ENCODE measurements around the gene RAB3IP. TPM values are rescaled to one million over a fixed set of nuclear protein-coding genes. Genes with fewer than 3 reads are reported as not detected.
"Not testable (repeated sequence)": the region's sequence is repeated elsewhere in the genome, so short reads cannot be mapped to it uniquely, and the experiment has no call there.

RAB3IP gene
- total RNA-seq, 1 donor from 2014 or later, result 9.4 TPM

- no peak for DNase-seq (ENCODE audit: low spot score)
Measured at GRCh38 chr12:69751476-69751875, 12.8 kb downstream of the RAB3IP start.

GRCh38 chr12:69755302-69755701 lies 16.6 kb downstream of the RAB3IP start:
- no peak for DNase-seq (ENCODE audit: low spot score)

- no peak for DNase-seq (ENCODE audit: low spot score)
Measured at GRCh38 chr12:69756088-69756755, 17.6 kb downstream of the RAB3IP start.

- DNase-seq (ENCODE audit: low spot score), result no peak
Measured at GRCh38 chr12:69758105-69758504, 19.4 kb downstream of the RAB3IP start.

- not testable (repeated sequence) for DNase-seq (ENCODE audit: low spot score)
Measured at GRCh38 chr12:69759581-69759980, 20.9 kb downstream of the RAB3IP start.

- no peak for DNase-seq (ENCODE audit: low spot score)
Measured at GRCh38 chr12:69765515-69765914, 26.9 kb downstream of the RAB3IP start.

GRCh38 chr12:69766260-69766659 lies 27.6 kb downstream of the RAB3IP start:
- no peak for DNase-seq (ENCODE audit: low spot score)

- no peak for DNase-seq (ENCODE audit: low spot score)
Measured at GRCh38 chr12:69779928-69780327, 41.3 kb downstream of the RAB3IP start.

- no peak for DNase-seq (ENCODE audit: low spot score)
Measured at GRCh38 chr12:69783365-69783764, 44.7 kb downstream of the RAB3IP start.

GRCh38 chr12:69789351-69789750 lies 50.7 kb downstream of the RAB3IP start:
- no peak for DNase-seq (ENCODE audit: low spot score)

- no peak for DNase-seq (ENCODE audit: low spot score)
Measured at GRCh38 chr12:69792533-69792932, 53.9 kb downstream of the RAB3IP start.

- DNase-seq (ENCODE audit: low spot score), result not testable (repeated sequence)
Measured at GRCh38 chr12:69807101-69807897, 68.6 kb downstream of the RAB3IP start.

- no peak for DNase-seq (ENCODE audit: low spot score)
Measured at GRCh38 chr12:69810870-69811498, 72.3 kb downstream of the RAB3IP start.

- DNase-seq (ENCODE audit: low spot score), result no peak
Measured at GRCh38 chr12:69816082-69816481, 77.4 kb downstream of the RAB3IP start.

GRCh38 chr12:69821032-69821455 lies 82.4 kb downstream of the RAB3IP start:
- DNase-seq (ENCODE audit: low spot score), result no peak

GRCh38 chr12:69821456-69822159 lies 82.9 kb downstream of the RAB3IP start:
- no peak for DNase-seq (ENCODE audit: low spot score)

- DNase-seq (ENCODE audit: low spot score), result no peak
Measured at GRCh38 chr12:69822201-69822860, 83.7 kb downstream of the RAB3IP start.

GRCh38 chr12:69824028-69824427 lies 85.4 kb downstream of the RAB3IP start:
- DNase-seq (ENCODE audit: low spot score), result no peak

- no peak for DNase-seq (ENCODE audit: low spot score)
Measured at GRCh38 chr12:69824966-69825560, 86.4 kb downstream of the RAB3IP start, which contains the start of gene MYRFL. Gene MYRFL (plus strand): TSS chr12:69825227. CDS start chr12:69825518, 291 bp downstream.

GRCh38 chr12:69828897-69829296 lies 90.2 kb downstream of the RAB3IP start:
- no peak for DNase-seq (ENCODE audit: low spot score)

All from mesenteric fat pad (tissue), 1 donor.